GM18502 (cell line): Measurements from ENCODE around the gene PLG.
"Not testable (repeated sequence)": the region's sequence is repeated elsewhere in the genome, so short reads cannot be mapped to it uniquely, and the experiment has no call there.

Source experiments
- ATAC-seq: cut with Tn5 transposase; IDR thresholded peaks from one replicate; pipeline ENCODE4 v1.9.1; 2021; ENCODE audit warnings: mild to moderate bottlenecking; ENCODE audit not compliant: unreplicated experiment, poor library complexity

The PLG gene

GRCh38 chr6:160767647-160768019, 65.6 kb downstream of the PLG start:
- peak; percentile 21 for ATAC-seq

- ATAC-seq: no peak
Measured at GRCh38 chr6:160768101-160768500, 66.1 kb downstream of the PLG start.

- no peak for ATAC-seq
Measured at GRCh38 chr6:160774399-160774798, 72.4 kb downstream of the PLG start.

GRCh38 chr6:160775792-160776580, 73.9 kb downstream of the PLG start:
- ATAC-seq: peak; percentile 76

- not testable (repeated sequence) for ATAC-seq
Measured at GRCh38 chr6:160779095-160779494, 77.1 kb downstream of the PLG start.

GRCh38 chr6:160780656-160781055, 78.6 kb downstream of the PLG start:
- ATAC-seq: not testable (repeated sequence)

GRCh38 chr6:160781298-160781697, 79.3 kb downstream of the PLG start:
- peak; percentile 58 for ATAC-seq

GRCh38 chr6:160782228-160782627, 80.2 kb downstream of the PLG start:
- no peak for ATAC-seq

GRCh38 chr6:160783741-160784140, 81.7 kb downstream of the PLG start:
- ATAC-seq: no peak

GRCh38 chr6:160788126-160788525, 86.1 kb downstream of the PLG start:
- not testable (repeated sequence) for ATAC-seq

GRCh38 chr6:160788806-160789205, 86.8 kb downstream of the PLG start:
- no peak for ATAC-seq

GRCh38 chr6:160789263-160790027, 87.4 kb downstream of the PLG start:
- ATAC-seq: no peak

- peak; percentile 60 for ATAC-seq
Measured at GRCh38 chr6:160790028-160790792, 88.2 kb downstream of the PLG start.

- ATAC-seq: peak; percentile 62
Measured at GRCh38 chr6:160791459-160791858, 89.4 kb downstream of the PLG start.

- peak; percentile 26 for ATAC-seq
Measured at GRCh38 chr6:160791981-160792418, 90.0 kb downstream of the PLG start.

- ATAC-seq: no peak
Measured at GRCh38 chr6:160792708-160793107, 90.7 kb downstream of the PLG start.

- no peak for ATAC-seq
Measured at GRCh38 chr6:160793652-160794051, 91.6 kb downstream of the PLG start.

- ATAC-seq: no peak
Measured at GRCh38 chr6:160795721-160796120, 93.7 kb downstream of the PLG start.

GRCh38 chr6:160798625-160799024, 96.6 kb downstream of the PLG start:
- ATAC-seq: no peak

- no peak for ATAC-seq
Measured at GRCh38 chr6:160799801-160800506, 97.9 kb downstream of the PLG start.
